CD4-positive, alpha-beta T cell treated with Interleukin-15 for 1 hour (primary cell): Measurements from ENCODE around the gene EXOC6.
"Not testable (repeated sequence)": the region's sequence is repeated elsewhere in the genome, so short reads cannot be mapped to it uniquely, and the experiment has no call there.

Experiments
- DNase-seq: peaks from one replicate; pipeline ENCODE4 v3.0.0-alpha.2; 2020

Gene EXOC6

GRCh38 chr10:93083743-93084539, 235.6 kb downstream of the EXOC6 start:
- DNase-seq, result no peak

- no peak for DNase-seq
These were observed 237.0 kb downstream of the EXOC6 start for GRCh38 chr10:93085272-93085859.

DNA sequence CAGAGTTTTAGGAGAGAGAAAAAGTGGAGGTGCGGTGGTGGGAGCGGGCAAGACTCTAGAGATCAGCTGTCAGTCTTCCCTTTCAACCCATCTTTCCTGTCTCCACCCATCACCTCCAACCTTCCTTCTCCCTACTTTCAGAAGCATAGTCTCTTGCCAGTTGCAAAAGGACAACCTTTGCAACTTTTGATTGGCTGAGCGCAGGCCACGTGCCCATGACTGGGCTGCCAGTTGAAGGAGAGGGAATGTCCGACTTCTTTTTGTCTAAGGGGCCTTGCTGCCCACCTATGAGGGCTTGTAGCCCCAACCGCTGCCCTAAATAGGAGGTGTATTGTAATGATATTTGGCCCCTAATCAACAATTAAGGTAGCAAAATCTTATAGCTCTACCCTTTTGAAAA, 238.0 kb downstream of the EXOC6 start:
- no peak for DNase-seq

DNA sequence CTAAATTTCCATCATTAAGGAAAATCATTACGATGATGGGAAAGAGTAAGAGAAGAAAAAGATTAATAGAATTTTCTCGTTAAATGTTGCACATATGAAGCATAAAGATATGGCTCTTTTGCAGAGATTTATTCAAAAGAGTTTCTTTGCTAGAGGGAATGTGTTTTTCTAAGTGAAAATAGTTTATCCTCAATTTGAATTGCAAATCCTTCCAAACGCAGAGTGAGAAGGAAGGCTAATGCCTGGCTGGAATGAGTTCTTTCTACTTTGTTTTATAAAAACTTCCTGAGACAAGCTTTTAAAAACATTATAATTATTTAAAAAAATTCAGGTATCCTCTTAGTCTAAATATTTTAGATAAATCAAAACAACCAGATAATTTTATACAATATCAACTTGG, 239.5 kb downstream of the EXOC6 start:
- no peak for DNase-seq

- no peak for DNase-seq
These were observed 240.1 kb downstream of the EXOC6 start for GRCh38 chr10:93088466-93088865.

DNA sequence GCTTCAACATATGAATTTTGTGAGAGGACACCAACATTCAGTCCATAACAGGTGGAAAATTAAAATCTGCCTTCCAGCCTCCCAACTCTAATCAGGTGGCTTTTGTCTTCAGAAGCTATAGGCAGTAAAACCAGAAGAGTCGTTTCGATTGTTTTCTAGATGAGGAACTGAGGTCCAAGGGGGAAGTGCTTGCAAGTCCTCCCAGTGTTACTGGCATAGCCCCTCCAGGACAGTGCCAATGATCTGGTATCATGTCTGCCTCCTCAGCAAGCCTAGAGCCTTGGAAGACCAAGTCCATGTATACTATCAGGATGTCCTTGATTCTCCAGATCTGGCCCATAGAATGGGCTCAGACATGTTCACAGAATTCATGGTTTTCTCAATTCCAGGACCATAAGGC, 242.3 kb downstream of the EXOC6 start:
- DNase-seq, result no peak

- no peak for DNase-seq
These were observed 243.6 kb downstream of the EXOC6 start for GRCh38 chr10:93091960-93092359.

- DNase-seq, result no peak
These were observed 246.9 kb downstream of the EXOC6 start for GRCh38 chr10:93095225-93095624.

DNA sequence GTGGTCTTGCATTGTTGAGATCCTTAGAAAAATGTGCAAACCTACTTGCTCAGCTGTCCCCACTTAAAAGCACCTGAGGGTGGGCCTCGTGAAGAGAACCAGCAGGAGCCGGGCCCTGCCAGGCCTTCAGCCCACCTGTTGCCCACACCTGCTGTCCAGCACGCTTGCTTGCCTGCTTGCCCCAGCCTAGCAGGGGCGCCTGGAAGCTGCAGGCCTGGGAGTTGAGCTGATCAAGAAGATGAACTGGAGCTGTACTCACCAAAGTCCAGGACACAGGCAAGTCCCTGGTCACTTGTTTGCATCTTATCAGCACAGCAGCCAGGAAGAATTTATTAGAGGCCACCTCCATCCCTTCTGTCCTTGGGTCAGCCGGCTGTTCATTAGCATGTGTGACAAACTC, 248.6 kb downstream of the EXOC6 start:
- no peak for DNase-seq

DNA sequence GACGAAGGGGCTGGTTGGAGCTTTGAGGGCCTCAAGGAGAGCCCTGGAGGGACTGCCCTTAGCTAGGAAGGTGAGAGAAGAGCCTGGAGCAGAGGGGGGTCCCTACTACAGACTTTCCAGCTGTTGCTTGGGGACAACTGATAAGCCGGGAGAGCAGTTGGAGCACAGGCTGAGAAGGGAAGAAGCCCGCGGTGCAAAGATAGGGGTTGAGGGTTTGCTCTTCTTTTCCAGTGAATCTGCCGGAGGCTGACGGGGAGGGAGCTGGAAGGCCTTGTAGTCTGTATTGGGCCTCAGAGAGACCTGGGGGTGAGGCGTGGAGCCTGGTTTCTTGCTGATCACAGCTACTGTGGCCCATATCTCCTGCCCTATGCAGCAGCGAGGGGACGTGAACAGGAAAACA, 249.1 kb downstream of the EXOC6 start:
- no peak for DNase-seq

DNA sequence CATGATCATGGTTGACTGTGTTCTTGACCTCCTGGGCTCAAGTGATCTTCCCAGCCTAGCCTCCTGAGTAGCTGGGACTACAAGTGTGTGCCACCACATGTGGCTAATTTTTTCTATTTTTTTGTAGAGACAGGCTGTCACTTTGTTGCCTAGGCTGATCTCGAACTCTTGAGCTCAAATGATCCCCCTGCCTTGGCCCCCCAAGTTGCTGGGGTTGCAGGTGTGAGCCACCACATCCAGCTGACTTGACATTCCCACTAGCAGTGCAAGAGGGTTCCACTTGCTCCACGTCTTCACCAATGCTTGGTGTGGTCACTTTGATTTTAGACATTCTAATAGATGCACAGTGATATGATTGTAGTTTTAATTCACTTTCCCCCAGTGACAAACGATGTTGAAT, 250.5 kb downstream of the EXOC6 start:
- DNase-seq, result no peak

GRCh38 chr10:93099670-93100069, 251.3 kb downstream of the EXOC6 start:
- no peak for DNase-seq

- not testable (repeated sequence) for DNase-seq
These were observed 252.8 kb downstream of the EXOC6 start for GRCh38 chr10:93101148-93101547.

DNA sequence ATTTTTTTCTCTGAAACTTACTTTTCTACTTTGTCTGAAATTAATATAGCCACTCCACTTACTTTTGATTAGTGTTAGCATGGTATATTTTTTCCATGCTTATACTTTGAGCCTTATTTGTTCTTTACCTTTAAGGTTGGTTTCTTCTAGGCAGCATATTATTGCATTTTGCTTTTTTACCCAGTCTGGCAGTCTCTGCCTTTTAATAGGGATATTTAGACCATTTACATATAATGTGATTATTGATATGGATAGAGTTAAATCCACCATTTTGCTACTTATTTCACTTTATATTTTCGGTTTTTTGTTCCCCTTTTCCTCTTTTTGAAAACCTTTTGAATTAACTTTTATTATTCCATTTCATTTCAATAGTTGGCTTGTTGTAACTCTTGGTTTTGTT, 255.6 kb downstream of the EXOC6 start:
- DNase-seq, result no peak

DNA sequence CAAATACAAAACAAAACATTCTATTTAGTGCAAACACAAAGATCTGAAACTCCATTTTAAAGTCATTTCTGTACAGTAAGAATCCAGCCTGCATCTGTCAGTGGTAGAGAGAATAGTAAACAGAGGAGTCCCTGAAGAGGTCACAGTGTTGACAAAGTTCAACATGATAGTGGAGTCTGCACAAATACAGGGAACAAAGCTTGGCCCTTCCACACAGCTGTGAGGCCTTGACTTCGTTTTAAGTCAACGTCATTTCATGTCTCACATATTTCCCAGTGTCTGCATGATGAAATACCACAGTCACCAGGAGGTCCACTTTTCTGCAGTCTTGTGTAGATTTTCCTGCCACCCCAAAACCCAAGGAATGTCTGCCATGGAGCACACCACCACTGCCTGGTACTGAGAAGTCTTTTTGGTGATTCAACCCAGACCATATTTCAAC, 258.3 kb downstream of the EXOC6 start:
- DNase-seq, result no peak
